ENCODE measurements around the gene COX7A2L. TPM values are rescaled to one million over a fixed set of nuclear protein-coding genes. Genes with fewer than 3 reads are reported as not detected.
"Not testable (repeated sequence)": the region's sequence is repeated elsewhere in the genome, so short reads cannot be mapped to it uniquely, and the experiment has no call there.

COX7A2L gene
- 86.9 TPM for total RNA-seq

DNA sequence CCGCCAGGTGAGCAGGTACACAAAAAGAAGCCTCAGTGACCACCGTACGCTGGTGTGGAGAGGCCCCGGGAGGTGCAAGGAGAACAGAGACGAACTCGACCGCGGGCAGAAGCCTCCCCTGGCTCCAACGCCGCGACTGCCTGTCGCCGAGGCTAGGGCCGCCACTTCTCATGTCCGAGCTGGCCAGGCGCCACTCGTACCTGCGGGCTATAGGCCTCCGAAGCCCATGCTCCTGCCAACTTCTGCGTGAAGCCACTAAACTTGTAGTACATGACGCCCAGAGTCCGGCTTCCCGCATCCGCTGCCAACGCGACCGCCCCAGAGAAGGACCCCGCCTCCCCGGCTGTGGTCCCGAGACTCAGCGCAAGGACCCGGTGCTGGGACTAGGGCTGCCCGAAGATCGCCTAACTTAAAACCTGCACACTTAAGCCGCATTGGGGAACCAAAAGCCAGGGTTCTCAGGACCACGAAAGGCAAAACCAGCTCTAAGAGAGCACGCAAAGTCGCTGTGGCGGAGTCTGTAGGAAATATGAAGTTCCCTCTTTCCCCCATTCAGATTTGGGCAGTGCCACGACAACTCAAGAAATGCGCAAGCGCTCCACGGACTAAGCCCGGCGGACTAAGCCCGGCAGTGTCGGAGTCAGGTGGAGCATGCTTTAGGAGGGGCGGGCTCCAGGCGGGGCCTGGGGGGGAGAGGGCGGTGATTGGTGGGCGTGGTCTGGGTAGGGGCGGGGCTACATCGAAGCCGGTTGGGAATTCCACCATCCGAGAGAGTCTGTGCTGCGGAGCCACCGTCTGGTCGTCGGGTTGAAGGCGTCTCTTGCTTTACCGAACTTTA lies at the start of gene COX7A2L:
Gene COX7A2L (minus strand): TSS at position 328 of the 838 bp plus-strand sequence. CDS start 56 bp downstream, at position 272.
- DNase-seq: peak; percentile 100

DNA sequence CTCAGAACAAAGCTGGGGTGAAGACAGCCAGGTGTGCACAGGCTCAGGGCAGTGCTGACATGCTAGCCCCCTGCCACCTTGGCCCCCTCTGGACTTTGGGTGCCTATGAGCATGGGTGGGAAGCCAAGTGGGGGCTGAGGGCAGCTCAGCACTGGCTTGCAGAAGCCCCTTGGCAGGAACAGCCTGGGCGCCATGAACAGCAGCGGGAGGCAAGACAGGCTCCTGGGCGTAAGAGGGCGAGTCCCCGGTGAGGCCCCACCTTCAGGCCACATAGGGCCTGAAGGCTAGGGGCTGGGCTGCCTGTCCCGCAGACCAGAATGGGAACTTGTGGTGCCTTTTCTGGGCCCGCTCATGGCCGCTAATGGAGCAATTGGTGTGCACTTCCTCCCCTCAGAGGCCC lies 47.0 kb upstream of the COX7A2L start:
- DNase-seq: no peak

GRCh38 chr2:42407476-42407875 lies 46.5 kb upstream of the COX7A2L start:
- DNase-seq: no peak

DNA sequence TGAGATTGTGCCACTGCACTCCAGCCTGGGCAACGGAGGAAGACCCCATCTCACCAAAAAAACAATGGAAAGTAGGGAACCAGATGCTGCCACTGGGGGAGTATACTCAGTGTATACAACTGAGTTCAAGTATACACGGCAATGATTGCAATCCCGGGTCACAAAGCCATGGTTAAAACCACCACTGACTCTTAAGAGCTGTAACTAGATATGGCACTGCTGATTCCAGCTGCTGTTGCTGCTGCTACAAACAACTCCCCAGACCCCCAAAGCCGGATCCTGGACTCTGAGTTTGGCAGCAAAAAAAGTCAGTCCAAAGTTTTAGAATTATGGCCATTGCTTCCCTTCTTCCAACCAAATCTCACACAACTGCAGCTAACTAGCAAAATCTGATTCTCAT lies 43.7 kb upstream of the COX7A2L start:
- DNase-seq: no peak

DNA sequence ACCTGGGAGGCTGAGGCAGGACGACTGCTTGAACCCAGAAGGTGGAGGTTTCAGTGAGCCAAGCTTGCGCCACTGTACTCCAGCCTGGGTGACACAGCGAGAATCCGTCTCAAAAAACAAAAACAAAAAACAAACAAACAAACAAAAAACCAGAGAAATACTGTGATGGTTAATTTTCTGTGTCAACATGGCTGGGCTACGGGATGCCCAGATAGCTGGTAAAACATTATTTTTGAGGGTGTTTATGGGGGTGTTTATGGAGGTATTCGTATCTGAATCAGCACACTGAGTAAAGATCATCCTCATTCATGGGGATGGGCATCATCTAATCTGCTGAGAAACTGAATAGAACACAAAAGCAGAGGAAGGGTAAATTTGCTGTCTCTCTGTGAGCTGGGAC lies 40.8 kb upstream of the COX7A2L start:
- DNase-seq: no peak

DNA sequence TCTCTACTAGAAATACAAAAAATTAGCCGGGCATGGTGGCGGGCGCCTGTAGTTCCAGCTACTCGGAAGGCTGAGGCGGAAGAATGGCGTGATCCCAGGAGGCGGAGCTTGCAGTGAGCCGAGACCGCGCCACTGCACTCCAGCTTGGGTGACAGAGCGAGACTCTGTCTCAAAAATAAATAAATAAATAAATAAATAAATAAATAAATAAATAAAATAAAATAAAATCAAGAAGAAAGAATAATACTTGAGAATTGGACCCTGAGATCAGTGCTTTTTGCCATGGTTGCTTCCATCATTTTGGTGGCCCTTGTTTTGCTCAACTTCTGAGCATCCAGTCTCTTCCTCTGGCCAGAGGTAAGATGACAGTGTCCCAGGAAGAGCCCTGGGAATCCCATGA lies 37.0 kb upstream of the COX7A2L start:
- DNase-seq: not testable (repeated sequence)

GRCh38 chr2:42393320-42393719 lies 32.3 kb upstream of the COX7A2L start:
- DNase-seq: not testable (repeated sequence)

- DNase-seq: no peak
These were observed 31.2 kb upstream of the COX7A2L start for GRCh38 chr2:42392191-42392590.

- no peak for DNase-seq
These were observed 29.5 kb upstream of the COX7A2L start for GRCh38 chr2:42390401-42390969.

DNA sequence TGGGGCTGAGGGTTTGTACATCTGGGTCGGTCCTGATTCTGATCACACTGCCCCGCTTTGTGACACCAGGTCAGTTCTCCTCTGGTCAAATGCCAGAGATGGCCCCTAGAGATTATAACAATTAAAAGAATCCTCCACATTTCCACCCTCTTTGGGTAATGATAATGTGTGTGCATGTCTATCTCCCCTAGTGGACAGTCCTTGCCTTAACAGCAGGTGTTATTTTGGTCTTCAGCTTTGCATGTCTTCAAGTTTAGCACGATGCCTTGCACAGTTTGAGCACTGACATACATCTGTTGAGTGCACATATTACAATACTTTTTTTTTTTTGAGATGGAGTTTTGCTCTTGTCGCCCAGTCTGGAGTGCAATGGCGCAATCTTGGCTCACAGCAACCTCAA lies 25.7 kb upstream of the COX7A2L start:
- DNase-seq: no peak

- no peak for DNase-seq
These were observed 24.2 kb upstream of the COX7A2L start for GRCh38 chr2:42385225-42385624.

DNA sequence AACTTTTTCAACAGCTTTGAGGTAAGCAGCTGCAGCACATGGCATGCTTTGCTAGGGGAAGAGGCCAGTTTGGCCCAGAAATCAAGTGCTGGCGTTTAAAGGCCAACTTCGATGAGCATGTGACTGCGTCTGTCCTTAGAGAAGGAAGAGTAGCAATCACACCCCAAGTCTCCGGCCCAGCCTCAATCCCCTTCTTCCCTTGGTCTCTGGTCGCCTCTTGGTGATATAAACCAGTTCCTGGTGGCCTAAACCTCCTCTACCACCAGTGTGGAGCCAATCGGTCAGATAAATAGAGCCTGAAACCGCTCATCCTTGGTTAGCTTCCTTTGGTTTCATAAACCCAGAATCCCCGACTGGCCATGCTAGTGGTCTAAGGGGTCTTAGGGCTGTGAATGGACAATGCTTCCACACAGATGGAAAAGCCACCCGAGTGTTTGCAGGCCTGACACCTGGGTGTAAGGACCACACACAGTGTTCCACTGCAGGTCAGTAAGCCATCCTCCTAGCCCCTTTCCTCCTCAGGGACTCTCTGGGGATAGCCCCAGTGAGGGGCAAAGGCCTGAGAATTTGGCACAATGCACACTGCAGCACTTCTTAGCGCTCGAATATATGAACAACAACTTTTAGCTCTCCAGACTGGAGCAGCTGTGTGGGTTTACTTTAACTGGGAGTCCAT lies 23.0 kb upstream of the COX7A2L start:
- DNase-seq: no peak

DNA sequence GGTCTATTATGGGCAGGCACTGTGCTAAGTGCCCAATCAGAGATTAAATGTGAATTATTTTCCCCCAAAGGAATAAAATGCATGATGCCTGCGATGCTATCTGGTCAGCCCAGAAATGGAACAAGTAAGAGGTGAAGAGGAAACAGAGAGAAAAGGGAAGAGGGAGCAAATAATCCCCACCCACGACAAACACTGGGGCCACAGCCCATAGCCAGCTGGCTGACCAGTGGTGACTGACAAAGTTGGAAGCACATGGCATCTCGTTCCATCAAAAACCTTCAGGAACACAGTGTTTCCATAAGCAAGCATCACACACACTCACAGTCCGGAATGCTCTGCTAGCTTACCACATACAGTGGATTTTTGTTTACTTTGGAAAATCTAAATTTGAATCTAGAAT lies 21.1 kb upstream of the COX7A2L start:
- DNase-seq: no peak

DNA sequence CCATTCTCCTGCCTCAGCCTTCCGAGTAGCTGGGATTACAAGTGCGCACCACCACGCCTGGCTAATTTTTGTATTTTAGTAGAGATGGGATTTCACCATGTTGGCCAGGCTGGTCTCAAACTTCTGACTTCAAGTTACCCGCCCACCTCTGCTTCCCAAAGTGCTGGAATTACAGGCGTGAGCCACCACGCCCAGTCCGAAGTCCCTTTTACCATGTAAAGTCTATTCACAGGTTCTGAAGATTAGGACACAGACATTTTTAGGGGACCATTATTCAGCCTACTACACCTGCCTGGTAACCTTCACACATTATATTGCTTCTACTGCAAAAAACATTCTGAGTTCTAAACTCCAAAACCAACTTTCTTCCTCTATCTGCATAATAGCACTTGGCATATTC lies 19.0 kb upstream of the COX7A2L start:
- DNase-seq: not testable (repeated sequence)

GRCh38 chr2:42378415-42378814 lies 17.4 kb upstream of the COX7A2L start:
- no peak for DNase-seq

DNA sequence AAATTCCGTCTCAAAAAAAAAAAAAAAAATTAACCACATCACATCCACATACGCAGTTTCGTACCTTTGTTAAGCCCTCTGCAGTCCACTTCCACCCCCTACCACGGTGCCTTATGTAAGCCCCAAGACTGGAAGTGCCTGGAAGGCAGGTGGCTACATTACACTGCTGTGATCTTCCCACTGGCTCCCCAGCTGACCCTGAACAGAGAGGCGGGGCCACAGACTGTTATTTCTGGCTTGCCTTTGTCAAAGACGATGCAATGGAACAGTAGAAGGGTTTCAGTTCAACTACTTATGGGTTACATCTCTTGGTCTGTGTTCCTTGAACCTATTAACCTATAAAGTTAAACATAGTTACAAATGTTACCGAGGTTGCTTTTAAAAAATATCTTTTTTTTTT lies 15.7 kb upstream of the COX7A2L start:
- no peak for DNase-seq

- peak; percentile 56 for DNase-seq
These were observed 11.6 kb upstream of the COX7A2L start for GRCh38 chr2:42372474-42373200.

- peak; percentile 39 for DNase-seq
These were observed 10.8 kb upstream of the COX7A2L start for GRCh38 chr2:42371611-42372473.

- no peak for DNase-seq
These were observed 8.7 kb upstream of the COX7A2L start for GRCh38 chr2:42369532-42370229.

DNA sequence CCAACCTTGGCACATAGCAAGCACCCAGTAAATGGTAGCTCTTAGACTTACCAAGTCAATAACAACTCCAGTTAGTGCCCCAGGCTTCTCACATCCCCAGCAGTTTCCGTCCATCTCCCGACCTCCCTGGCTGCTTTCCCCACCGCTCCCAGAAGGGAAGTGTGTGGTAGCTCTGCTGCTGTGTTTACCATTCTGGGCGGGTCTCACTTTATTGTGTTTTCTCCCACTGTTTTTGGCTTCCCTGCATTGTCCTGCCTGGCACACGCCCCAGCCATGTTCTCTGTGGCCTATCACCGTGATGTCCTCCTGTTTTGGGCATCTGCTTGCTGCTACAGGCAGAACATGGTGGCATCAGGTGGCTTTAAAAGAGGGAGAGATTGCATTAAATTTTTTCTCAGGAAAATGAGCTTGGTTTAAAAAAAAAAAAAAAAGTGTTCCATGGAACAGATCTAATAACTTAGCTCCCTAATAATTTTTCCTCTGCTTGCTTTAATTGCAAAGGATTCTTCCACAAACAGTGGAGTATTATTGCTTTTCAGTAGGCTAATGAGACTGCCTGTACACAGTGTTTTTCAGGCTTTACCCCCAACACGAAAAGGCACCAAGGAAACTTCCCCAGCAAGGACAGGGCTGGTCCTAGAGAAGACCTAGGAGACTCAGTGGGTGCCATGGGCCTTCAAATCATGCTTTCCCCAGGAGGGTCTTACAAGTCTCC lies 8.0 kb upstream of the COX7A2L start:
- DNase-seq: no peak
